Coronary artery (tissue), 2 donors: ENCODE data around the gene CDK2AP2.
"Not testable (repeated sequence)": the region's sequence is repeated elsewhere in the genome, so short reads cannot be mapped to it uniquely, and the experiment has no call there.

ENCODE experiments used
- DNase-seq: peaks from one replicate; pipeline ENCODE4 v3.0.0-alpha.2; 2017; ENCODE audit warnings: low spot score
- H3K27ac ChIP-seq, 2 donors: fragments of 200-600 bp; sonication (generic); one replicate each; pipeline ENCODE4 v1.5.1; 2016 to 2019
- H3K4me3 ChIP-seq: fragments of 200-600 bp; sonication (generic); 2 replicates; pipeline ENCODE4 v1.5.1; 2016; ENCODE audit warnings: mild to moderate bottlenecking, moderate library complexity
- CTCF ChIP-seq: fragments of 200-600 bp; sonication (generic); IDR thresholded peaks from one replicate; pipeline ENCODE4 v1.5.1; 2019; ENCODE audit warnings: antibody characterized with exemption

Gene CDK2AP2

GRCh38 chr11:67507864-67508485 lies at the start of gene CDK2AP2:
TSS of gene CDK2AP2 (minus strand) at chr11:67508162. CDS start at chr11:67508082, 80 bp downstream.
- peak; percentile 99 for DNase-seq
- peak within 1 kb of the TSS; percentile 78 for H3K4me3 ChIP-seq
- TF ChIP-seq CTCF, result no peak
- peak within 1 kb of the TSS; percentile 86 to 97 for H3K27ac ChIP-seq

GRCh38 chr11:67556244-67556643 lies 48.3 kb upstream of the CDK2AP2 start:
- DNase-seq, result no peak
- TF ChIP-seq CTCF, result no peak
- no peak overlapping the region for H3K4me3 ChIP-seq
- H3K27ac ChIP-seq, result no peak overlapping the region

- not testable (repeated sequence) for H3K27ac ChIP-seq, H3K4me3 ChIP-seq, DNase-seq
These were observed 43.7 kb upstream of the CDK2AP2 start for GRCh38 chr11:67551697-67552096.

GRCh38 chr11:67551127-67551526 lies 43.2 kb upstream of the CDK2AP2 start:
- TF ChIP-seq CTCF, result no peak
- no peak for DNase-seq
- no peak overlapping the region for H3K4me3 ChIP-seq
- H3K27ac ChIP-seq, result no peak overlapping the region

- H3K4me3 ChIP-seq, result no peak overlapping the region
- H3K27ac ChIP-seq, result no peak overlapping the region
- no peak for TF ChIP-seq CTCF
- no peak for DNase-seq
These were observed 40.7 kb upstream of the CDK2AP2 start for GRCh38 chr11:67548555-67549110.

- H3K27ac ChIP-seq, DNase-seq, H3K4me3 ChIP-seq: not testable (repeated sequence)
These were observed 40.1 kb upstream of the CDK2AP2 start for GRCh38 chr11:67548112-67548511.

GRCh38 chr11:67545280-67545679 lies 37.3 kb upstream of the CDK2AP2 start:
- DNase-seq, result no peak
- Histone ChIP-seq H3K27ac (no peak overlapping the region), H3K4me3 (no peak overlapping the region)
- TF ChIP-seq CTCF, result no peak

- TF ChIP-seq CTCF, result no peak
- no peak for DNase-seq
- no peak overlapping the region for H3K27ac ChIP-seq
- H3K4me3 ChIP-seq, result no peak overlapping the region
These were observed 36.8 kb upstream of the CDK2AP2 start for GRCh38 chr11:67544616-67545242.
